MM.1S (cell line): ENCODE data around the gene PGBD2.

Experiments
- CTCF ChIP-seq: fragments of 300-600 bp; sonication (generic); IDR thresholded peaks from 2 replicates; pipeline ENCODE4 v1.5.1; 2016; ENCODE audit warnings: antibody characterized with exemption, low read length, mixed read lengths
- EZH2 ChIP-seq: fragments of 300-600 bp; sonication (generic); optimal IDR thresholded peaks from 2 replicates; pipeline ENCODE3; 2017; ENCODE audit warnings: low read depth, mild to moderate bottlenecking, antibody characterized with exemption, low read length, mixed read lengths
- EZH2phosphoT487 ChIP-seq: fragments of 300-600 bp; sonication (generic); IDR thresholded peaks from 2 replicates; pipeline ENCODE4 v1.6.1; 2018; ENCODE audit warnings: antibody characterized with exemption, low read length

DNA sequence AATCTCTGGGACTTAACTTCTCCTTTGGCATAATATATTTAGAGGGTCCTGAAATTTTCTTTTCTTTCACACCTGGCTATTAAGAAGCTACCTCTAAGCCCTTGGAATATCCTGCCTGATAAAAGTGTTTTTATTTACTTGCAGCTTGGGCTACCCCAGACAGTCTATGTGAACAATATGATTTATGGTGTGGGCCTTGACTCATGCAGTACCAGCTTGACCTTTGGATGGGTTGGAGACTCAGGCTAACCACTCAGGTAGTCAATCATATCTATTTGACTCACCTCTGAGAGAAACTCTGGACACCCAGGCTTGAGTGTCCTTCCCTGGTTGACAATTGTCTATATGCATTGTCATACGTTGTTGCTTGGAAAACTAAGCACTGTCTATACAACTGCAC is 13.4 kb upstream of the PGBD2 start:
- TF ChIP-seq CTCF, result no peak
- TF ChIP-seq EZH2, result no peak
- TF ChIP-seq EZH2phosphoT487, result no peak
